22Rv1 (cell line): ENCODE results near the gene METTL26.

Experiments used
- ZFX ChIP-seq: fragments of 450-650 bp; IDR thresholded peaks from 2 replicates; pipeline ENCODE4 v1.6.1; 2017; ENCODE audit warnings: antibody characterized with exemption, borderline replicate concordance
- TF ChIP-seq, protein P1 (sequence below): fragments of 450-650 bp; IDR thresholded peaks from 2 replicates; pipeline ENCODE4 v1.5.1; 2017; ENCODE audit warnings: mild to moderate bottlenecking

DNA sequence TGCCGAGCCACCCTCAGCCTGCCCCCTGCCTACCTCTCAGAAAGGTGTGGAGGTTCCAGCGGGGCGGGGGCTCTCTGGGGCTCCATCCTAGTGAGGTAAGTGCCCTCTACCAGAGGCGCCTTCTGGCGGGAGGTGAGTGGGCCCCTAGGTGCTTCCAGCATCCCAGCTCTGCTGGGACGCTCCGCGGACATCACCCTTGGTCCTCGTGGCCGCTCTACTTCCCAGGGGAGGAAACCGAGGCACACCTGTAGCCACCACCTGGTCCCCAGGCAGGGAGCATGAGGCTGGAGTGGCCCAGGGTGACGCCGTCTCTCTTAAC, 6.9 kb upstream of the METTL26 start:
- TF ChIP-seq, protein P1, sequence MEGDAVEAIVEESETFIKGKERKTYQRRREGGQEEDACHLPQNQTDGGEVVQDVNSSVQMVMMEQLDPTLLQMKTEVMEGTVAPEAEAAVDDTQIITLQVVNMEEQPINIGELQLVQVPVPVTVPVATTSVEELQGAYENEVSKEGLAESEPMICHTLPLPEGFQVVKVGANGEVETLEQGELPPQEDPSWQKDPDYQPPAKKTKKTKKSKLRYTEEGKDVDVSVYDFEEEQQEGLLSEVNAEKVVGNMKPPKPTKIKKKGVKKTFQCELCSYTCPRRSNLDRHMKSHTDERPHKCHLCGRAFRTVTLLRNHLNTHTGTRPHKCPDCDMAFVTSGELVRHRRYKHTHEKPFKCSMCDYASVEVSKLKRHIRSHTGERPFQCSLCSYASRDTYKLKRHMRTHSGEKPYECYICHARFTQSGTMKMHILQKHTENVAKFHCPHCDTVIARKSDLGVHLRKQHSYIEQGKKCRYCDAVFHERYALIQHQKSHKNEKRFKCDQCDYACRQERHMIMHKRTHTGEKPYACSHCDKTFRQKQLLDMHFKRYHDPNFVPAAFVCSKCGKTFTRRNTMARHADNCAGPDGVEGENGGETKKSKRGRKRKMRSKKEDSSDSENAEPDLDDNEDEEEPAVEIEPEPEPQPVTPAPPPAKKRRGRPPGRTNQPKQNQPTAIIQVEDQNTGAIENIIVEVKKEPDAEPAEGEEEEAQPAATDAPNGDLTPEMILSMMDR, result no peak
- TF ChIP-seq ZFX, result no peak
